KG1 (cell line): Measurements from ENCODE around the gene TP63.
"Not testable (repeated sequence)": the region's sequence is repeated elsewhere in the genome, so short reads cannot be mapped to it uniquely, and the experiment has no call there.

ENCODE experiments used
- DNase-seq: peaks from one replicate; lab custom pipeline; 2025; lab: John Stamatoyannopoulos, UW

Gene TP63

DNA sequence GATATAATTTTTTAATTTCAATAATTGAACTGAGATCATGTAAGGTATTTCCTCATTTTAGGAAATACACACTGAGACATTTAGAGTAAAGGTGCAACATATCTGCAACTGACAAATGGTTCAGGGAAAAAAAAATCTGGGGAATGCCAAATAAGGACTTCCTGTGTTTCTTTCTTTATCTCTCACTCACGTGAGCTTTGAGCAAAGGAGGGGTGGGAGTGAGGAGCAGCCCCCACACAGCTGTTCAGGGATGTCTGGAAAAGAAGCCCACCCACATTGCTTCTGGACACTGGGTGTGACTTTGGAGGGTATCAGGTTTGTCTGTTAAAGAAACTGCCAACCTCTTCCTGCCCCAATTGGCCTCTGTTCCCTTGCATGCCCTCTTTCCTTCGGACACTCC is 5.6 kb upstream of the TP63 start:
- DNase-seq: no peak

DNA sequence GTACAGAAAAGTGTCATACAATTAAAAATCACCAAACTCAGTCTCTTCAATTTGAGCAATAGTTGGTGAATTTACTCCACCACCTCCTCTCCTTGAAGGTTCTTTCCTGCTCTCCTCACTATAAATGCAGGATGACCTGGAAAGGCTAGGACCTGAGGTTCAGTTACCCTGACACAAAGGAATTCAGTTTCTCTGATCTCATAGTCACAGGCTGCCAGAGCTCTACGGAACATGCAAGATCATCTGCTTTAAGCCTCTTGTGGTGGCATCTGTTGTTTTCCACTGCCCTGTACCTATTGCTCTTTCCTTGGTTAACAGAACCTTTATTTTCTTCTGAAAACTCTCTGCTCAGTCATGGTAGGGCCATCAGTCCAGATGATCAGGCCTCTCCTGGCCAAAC is 4.9 kb upstream of the TP63 start:
- no peak for DNase-seq

DNA sequence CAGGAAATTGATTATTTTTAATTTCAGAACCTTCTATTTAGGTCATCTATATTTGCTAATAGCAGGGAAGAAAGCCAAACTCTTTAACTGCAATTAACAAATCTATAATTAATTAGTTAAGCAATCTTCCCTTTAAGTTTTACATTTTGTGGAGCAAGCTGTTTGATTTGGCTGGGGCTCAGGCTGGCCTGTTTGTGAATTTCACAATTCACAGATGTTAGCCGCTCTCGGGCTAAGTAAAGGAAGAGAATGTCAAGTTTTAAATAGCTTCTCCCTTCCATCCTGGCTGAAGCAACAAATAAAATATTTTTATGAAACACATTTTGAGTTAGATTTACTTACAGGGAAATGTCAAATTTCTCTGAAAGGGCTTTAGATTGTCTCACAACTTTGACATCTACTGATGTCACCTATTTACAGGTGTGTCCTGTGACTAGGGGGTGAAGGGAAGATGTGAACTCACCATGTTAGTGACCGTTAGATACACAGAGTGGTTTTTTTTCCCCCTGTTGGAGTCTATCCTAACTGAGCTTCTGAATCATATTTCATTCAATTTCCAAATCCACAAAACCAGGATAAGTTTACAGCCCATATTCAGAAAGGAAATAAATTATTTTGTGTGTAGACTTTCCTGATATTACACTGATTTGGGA is 1.3 kb upstream of the TP63 start:
- no peak for DNase-seq

DNA sequence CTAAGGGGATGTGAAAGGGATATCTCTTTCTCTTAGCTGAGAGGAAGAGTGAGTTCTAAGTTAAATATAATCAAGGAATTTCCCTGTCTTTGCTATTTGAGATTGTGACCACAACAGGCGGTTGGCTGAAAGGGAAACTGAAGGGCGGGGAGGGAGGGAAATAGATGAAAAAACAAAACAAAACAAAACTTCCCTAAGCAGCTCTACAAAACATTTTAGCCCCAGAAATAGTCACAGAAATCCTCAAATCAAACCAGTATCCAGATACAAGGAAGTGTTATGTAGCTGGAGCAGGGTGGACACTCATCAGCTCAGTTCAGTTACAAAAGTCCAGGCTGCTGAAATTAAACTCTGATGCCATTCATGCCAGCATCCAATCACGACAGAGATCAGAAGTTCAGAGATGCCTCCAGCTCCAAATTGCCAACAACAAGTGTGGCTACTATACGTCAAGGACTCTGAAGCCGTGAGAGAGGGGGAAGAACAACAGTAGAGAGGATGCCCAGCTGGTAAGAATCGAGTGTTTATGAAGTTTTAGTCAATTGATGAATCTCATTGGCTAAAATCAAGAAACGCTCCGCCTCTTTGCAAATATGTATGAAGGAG is 319 bp upstream of the TP63 start:
- DNase-seq: no peak

DNA sequence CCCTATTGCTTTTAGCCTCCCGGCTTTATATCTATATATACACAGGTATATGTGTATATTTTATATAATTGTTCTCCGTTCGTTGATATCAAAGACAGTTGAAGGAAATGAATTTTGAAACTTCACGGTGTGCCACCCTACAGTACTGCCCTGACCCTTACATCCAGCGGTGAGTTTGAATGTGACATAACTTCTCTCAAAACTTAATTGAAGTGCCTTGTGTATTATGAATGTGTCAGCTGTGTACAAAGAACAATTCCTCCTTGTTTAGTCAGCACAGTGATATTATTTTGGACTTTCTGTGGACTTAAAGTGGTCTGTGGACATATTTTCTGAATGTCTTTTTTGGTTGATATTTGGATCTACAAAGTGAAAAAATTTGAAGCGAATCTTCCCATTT is 220 bp downstream of the TP63 start:
- DNase-seq: no peak

DNA sequence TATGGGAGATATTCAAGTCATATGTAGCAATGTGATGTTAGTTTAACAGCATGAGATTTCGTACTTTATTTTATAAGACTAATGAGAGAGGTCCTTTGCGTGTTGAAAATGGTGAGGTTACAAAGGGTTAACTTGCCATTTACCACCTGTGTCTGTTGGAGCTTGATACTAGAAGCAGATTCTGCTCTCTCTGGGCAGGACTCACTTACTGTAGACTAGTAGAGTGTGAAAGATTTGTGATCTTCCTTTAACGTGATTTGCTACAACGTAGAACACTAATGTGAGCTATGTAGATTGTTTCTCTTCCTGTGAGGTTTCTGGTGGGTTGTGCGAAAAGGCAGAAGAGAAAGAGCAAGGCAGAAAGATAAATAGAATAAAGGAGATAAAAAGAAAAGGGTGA is 1.1 kb downstream of the TP63 start:
- no peak for DNase-seq

DNA sequence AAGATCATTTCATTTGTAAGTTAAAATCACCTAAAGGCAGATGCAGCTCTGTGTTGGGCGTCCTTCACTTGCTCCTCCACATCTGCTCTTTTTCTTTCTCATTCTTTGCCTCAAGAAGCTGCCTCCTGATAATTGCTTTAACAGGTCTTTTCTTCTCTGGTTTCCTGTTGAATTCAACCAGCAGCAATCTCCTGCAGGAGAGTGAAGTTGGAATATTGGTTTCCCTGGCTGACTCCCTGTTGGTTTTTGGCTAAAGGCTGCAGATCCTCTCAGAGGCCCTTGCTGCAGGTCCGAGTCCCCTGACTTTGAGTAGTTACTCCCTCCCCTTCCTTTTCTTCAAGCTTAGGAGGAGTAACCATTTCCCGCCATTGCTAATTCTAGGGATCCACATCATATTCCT is 4.2 kb downstream of the TP63 start:
- no peak for DNase-seq

DNA sequence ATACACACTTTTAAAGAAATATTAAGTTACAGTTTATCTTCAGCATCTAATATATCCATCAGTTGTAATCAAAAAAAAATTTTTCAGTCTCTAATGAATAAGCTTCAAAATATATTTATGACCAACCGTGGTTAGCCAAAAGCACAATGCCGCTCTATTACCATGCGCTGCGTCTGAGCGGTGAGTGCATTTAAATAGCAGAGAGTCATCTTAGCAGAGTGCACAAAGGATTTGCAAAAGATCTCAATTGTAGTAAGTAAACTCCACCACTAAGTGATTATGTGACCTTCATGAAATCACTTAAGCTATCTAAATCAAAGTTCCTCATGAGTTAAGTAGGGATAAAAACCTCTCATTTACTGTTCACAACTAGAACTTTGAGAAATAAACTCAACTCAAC is 4.9 kb downstream of the TP63 start:
- DNase-seq: no peak

DNA sequence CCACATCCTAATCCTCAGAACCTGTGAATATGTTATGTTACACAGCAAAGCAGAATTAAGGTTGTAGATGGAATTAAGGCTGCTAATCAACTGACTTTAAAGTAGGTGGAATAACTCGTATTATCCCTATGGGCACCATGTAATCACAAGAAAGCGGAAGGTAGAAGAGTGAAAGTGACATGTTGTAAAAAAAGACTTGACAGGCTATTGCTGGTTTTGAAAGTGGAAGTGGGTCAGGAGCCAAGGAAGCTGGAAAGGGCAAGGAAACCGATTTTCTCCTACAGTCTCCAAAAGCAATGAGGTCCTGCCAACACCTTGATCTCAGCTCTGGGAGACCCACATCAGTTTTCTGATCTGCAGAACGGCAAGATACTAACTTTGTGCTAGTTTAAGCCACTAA is 6.6 kb downstream of the TP63 start:
- no peak for DNase-seq

DNA sequence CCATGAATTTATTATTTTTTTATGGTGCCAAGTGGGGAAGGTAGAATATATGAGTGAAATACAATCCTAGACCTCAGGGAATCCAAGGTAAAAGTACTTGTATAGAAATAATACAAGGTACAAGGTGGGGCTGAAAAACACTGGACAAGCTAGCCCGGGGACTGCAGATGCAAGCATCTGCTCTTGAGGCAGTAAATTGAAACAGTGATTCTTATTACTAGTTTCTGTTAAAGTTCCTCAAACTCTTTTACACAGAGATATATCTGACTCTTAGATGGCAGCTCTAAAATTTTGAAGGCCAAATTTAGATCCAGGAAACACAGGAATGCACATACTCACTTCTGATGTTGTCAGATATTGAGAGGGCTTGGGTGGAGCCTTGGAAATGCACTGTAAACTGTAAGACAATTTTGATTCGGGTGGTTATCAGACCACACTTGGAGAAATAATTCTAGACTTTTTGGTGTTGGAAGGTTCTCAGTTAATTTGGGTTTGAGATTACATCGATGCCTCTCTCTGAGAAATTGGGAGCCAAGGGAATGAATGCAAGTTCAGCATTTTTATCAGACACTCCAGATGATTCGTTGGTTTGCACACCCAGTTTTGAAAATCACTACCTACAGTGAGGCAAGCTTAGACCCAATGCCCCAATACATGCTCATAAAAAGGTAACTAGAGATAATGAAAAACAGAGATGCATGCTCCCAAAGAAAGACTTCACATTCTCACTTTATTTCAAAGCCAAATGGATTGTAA is 7.3 kb downstream of the TP63 start:
- DNase-seq: no peak

DNA sequence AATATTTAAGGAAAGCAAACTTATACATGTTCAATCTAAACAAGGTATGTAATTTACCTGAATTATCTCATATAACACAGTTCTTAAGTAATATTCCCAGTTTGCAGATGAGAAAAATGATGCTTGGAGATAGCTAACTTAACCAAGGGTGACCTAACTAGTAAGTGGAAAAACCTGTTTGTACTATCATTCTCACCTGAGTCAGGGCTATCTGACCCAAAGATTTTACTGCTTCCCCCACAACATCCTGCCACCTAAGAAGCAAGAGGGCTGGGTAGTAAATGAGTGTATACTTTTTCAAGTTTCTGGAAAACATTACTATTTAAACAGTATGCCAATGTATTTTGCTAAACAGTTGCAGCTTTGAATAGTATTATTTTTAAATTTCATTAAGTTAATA is 10.6 kb downstream of the TP63 start:
- DNase-seq: no peak

DNA sequence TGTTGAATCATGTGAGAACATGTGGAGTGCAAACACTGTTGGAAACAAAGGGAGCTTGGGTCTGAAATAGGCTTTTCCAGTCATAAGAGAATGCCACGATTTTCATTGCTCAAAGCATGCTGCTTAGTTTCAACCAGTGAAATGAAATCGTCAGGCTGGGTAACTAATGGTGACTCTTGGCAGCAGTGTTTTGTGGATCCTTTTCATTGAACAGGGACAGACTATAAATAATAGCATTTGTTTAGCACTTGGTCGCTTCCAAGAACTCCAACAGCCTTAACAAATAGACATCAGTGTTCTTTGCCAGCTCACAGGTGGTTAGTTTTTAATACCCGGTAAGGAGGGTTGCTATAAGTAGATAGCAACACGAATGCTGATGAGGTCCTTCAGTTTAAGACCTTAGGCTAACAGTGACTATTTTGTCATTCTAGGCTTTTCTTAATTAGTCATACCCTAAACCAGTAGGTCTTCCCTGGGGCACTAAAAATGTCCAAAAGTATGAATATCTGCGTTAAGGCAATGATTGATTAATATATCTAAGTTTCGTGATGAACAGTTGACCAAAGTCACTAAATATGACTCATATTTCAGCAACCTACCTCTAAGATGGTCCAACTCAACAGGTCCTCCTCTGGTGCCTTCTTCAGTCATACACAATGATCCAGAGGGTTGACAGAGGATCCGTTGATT is 15.8 kb downstream of the TP63 start:
- DNase-seq: no peak

DNA sequence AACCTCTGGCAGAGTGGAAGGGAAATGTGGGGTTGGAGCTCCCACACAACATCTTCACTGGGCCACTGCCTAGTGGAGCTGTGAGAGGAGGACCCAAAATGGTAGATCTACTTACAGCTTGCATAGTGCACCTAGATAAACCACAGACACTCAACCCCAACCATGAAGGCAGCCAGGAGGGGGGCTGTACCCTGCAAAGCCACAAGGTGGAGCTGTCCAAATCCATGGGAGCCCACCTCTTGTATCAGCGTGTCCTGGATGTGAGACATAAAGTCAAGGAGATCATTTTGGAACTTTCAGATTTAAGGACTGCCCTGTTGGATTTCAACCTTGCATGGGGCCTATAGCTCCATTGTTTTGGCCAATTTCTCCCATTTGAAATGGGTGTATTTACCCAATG is 20.9 kb downstream of the TP63 start:
- no peak for DNase-seq

DNA sequence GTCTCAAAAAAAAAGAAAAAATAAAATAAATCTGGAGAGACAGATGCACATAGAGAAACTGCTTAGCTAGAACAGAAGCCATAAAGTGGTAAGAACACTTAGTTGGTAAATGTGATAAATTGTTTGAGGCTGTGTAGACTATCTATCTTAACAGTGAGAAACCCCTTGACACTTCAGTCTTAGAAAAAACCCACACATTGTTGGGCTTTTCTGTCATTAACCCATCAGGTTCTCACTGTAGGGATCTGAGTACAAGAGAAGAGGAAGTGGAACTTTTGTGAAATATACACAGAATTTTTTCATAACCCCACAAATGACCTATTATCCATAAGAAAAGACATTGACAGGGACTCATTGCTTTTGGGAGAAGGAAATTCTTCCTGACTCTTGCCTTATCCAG is 24.4 kb downstream of the TP63 start:
- no peak for DNase-seq

DNA sequence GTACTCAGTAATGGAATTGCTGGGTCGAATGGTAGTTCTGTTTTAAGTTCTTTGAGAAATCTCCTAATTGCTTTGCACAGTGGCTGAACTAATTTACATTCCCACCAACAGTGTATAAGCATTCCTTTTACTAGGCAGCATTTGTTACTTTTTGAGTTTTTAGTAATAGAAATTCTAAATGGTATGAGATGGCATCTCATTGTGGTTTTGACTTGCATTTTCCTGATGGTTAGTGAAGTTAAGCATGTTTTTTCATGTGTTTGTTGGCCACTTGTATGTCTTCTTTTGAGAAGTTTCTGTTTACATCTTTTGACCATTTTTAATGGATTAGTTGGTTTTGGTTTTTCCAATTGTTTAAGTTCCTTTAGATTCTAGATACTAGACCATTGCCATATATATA is 28.4 kb downstream of the TP63 start:
- DNase-seq: no peak

DNA sequence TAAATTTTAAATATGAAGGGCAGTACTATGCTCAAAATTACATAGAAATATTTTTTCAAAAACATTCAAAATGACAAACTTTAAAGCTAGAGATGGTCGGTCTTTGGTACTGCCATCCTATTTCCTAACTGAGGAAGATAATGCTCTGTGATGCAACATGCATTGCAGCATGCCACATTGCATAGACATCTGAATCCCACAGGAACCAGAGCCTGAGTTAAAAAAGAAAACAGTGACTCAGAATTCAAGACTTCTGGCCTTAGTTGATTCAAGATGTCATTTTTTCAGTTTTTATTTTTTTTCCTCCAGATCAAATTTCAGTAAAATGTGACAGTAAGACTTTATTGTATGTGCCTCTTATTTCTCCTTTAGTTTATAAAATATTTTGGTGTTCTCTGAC is 33.1 kb downstream of the TP63 start:
- DNase-seq: no peak

DNA sequence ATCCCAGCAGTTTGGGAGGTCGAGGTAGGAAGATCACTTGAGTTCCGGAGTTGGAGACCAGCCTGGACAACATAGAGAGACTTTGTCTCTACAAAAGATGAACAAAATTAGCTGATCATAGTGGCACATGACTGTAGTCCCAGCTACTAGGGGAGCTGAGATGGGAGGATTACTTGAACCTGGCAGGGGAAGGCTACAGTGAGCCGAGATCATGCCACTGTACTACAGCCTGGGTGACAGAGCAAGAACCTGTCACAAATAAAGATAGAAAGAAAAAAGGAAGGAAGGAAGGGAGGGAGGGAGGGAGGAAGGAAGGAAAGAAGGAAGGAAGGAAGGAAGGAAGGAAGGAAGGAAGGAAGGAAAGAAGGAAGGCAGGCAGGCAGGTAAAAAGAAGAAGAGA is 41.2 kb downstream of the TP63 start:
- DNase-seq: not testable (repeated sequence)

DNA sequence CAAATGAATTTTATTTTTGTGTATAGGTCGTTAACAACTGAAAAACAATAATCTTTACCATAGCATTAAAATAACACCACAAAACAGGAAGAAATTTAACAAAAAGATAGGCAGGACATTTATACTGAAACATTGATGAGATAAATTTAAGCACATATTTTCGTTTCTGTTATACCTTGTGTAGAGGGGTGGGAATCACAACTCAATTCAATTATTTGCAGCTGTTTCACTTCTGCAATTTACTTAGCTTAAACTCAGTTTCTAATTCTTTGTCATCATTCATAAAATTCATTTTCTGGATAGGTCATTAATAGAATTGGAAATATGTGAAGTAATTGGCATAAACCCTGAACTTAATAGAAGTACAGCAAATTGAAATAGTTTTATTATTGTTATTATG is 42.3 kb downstream of the TP63 start:
- DNase-seq: no peak

DNA sequence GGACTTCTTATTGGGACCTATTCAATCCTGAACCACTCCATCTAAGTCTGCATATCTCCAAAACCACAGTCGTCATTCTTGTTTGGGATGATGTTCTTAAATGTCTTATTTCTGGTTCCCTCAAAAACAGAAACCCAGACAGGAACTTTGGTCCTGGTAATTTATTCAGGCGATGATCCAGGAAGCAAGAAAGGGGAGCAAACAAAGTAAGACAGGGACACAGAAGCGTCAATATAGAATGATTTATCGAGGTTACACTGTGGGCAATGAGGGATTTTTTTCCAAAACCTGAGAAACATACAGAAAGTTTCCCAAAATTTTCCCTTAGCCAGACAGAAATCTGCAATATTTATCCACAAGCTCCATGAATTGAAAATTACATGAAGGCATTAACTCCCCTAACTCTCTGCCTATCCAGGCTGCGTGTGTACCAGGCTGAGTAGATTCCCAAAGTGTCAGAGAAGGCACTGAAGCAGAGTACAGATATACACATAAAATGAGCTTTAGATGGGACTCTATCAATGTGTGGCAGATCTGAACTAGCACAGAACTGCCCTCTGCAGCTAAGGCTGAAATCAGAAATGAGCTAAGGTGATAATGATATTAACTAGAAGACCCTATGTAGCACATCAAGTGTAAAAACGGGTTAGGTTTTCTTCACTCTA is 43.2 kb downstream of the TP63 start:
- DNase-seq: no peak

DNA sequence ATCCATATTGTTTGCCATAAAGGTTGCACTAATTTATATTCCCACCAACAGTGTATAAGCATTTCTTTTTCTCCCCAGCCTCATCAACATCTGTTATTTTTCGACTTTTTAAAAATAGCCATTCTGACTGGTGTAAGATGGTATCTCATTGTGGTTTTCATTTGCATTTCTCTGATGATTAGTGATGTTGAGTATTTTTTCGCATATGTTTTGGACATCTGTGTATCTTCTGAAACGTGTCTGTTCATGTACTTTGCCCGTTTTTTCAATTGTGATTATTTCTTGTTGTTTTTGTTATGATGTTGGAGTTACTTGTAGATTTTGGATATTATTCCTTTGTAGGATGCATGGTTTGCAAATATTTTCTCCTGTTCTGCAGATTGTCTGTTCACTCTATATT is 46.5 kb downstream of the TP63 start:
- DNase-seq: no peak

DNA sequence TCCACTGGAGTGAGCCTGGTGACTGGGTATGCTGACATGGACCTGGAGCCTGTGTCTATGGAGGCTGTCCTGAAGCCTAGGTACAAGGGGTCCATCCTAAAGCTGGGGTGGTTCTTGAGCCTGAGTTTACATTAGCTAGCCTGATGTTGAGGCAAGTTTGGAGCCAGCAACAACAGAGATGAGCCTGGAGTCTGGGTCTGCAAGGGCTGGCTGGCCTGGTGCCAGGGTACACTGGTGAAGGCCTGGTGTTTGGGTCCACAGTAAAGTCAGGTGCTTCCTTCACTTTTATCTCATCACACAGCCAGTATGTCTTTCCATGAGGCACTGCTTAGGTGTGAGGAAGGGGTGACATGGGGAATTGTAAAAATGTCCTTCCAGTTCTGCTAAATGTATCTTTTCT is 49.5 kb downstream of the TP63 start:
- DNase-seq: no peak

DNA sequence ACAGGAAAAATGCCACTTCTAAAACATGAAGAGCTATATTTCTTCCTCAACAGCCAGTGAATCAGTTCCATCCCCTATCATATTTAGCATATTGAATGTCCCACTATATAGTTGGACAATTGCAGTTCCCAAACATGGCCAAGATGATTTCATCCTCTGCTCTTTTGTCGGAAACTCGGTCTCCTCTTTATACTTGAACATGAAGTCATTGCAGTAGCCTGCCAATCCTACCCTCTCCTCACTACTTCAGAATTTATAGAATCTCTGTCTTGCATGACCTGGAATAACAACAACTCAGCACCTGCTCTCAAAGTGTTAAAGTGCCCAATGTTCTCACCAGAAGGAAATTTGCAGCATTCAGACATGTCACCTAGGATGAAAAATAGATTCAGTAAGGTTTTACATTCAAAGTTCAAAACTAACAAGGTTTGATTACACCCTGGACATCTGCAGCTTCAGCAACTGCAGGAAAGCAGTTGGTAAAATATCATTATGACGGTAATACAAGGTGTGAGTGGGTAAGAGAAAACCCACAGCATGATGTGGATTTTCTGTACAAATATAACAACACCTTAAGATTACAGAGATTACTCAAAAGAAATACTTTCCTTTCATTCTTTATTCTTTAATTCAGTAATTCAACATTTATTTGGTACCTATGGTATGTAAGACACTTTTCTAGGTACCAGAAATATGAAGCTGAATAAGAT is 52.5 kb downstream of the TP63 start:
- no peak for DNase-seq
